ENCODE data around the gene ANKRD10.
A peak's percentile ranks its signal among the peaks of the same experiment; 100 is the strongest.

Gene ANKRD10

GRCh38 chr13:110913322-110914080, 1.4 kb downstream of the ANKRD10 start:
- peak overlapping the region; percentile 81 for H3K4me3 ChIP-seq (ENCODE audit: low read length)
- no peak for TF ChIP-seq ZNF274 (IDR thresholded peaks at IDR 0.05; ENCODE audit: low read depth, low read length)

- TF ChIP-seq ZNF274 (IDR thresholded peaks at IDR 0.05; ENCODE audit: low read depth, low read length), result no peak
- H3K4me3 ChIP-seq (ENCODE audit: low read length), result peak overlapping the region; percentile 81
These were observed 2.2 kb downstream of the ANKRD10 start for GRCh38 chr13:110912651-110913051.

GRCh38 chr13:110911880-110912279, 3.0 kb downstream of the ANKRD10 start:
- peak overlapping the region; percentile 81 for H3K4me3 ChIP-seq (ENCODE audit: low read length)
- TF ChIP-seq ZNF274 (IDR thresholded peaks at IDR 0.05; ENCODE audit: low read depth, low read length), result no peak

- no peak overlapping the region for H3K4me3 ChIP-seq (ENCODE audit: low read length)
- no peak for TF ChIP-seq ZNF274 (IDR thresholded peaks at IDR 0.05; ENCODE audit: low read depth, low read length)
These were observed 4.6 kb downstream of the ANKRD10 start for GRCh38 chr13:110910013-110910890.

GRCh38 chr13:110907951-110908898, 6.6 kb downstream of the ANKRD10 start:
- H3K4me3 ChIP-seq (ENCODE audit: low read length), result no peak overlapping the region
- TF ChIP-seq ZNF274 (IDR thresholded peaks at IDR 0.05; ENCODE audit: low read depth, low read length), result no peak

GRCh38 chr13:110907301-110907700, 7.6 kb downstream of the ANKRD10 start:
- H3K4me3 ChIP-seq (ENCODE audit: low read length), result no peak overlapping the region
- TF ChIP-seq ZNF274 (IDR thresholded peaks at IDR 0.05; ENCODE audit: low read depth, low read length), result no peak

GRCh38 chr13:110904748-110905147, 10.1 kb downstream of the ANKRD10 start:
- H3K4me3 ChIP-seq (ENCODE audit: low read length), result no peak overlapping the region
- no peak for TF ChIP-seq ZNF274 (IDR thresholded peaks at IDR 0.05; ENCODE audit: low read depth, low read length)

GRCh38 chr13:110902370-110902769, 12.5 kb downstream of the ANKRD10 start:
- H3K4me3 ChIP-seq (ENCODE audit: low read length), result no peak overlapping the region
- TF ChIP-seq ZNF274 (IDR thresholded peaks at IDR 0.05; ENCODE audit: low read depth, low read length), result no peak

GRCh38 chr13:110897521-110897920, 17.3 kb downstream of the ANKRD10 start:
- TF ChIP-seq ZNF274 (IDR thresholded peaks at IDR 0.05; ENCODE audit: low read depth, low read length), result no peak
- no peak overlapping the region for H3K4me3 ChIP-seq (ENCODE audit: low read length)

GRCh38 chr13:110897014-110897413, 17.9 kb downstream of the ANKRD10 start:
- TF ChIP-seq ZNF274 (IDR thresholded peaks at IDR 0.05; ENCODE audit: low read depth, low read length), result no peak
- H3K4me3 ChIP-seq (ENCODE audit: low read length), result no peak overlapping the region

GRCh38 chr13:110894086-110894485, 20.8 kb downstream of the ANKRD10 start:
- no peak for TF ChIP-seq ZNF274 (IDR thresholded peaks at IDR 0.05; ENCODE audit: low read depth, low read length)
- no peak overlapping the region for H3K4me3 ChIP-seq (ENCODE audit: low read length)

GRCh38 chr13:110893571-110893970, 21.3 kb downstream of the ANKRD10 start:
- TF ChIP-seq ZNF274 (IDR thresholded peaks at IDR 0.05; ENCODE audit: low read depth, low read length), result no peak
- no peak overlapping the region for H3K4me3 ChIP-seq (ENCODE audit: low read length)

- H3K4me3 ChIP-seq (ENCODE audit: low read length), result no peak overlapping the region
- no peak for TF ChIP-seq ZNF274 (IDR thresholded peaks at IDR 0.05; ENCODE audit: low read depth, low read length)
These were observed 24.3 kb downstream of the ANKRD10 start for GRCh38 chr13:110890279-110891165.
